Gastrocnemius medialis (tissue), 4 donors: ENCODE measurements around the gene MED9. TPM values are rescaled to one million over a fixed set of nuclear protein-coding genes. Genes with fewer than 3 reads are reported as not detected.
"Not testable (repeated sequence)": the region's sequence is repeated elsewhere in the genome, so short reads cannot be mapped to it uniquely, and the experiment has no call there.

Experiments used
- ATAC-seq, 2 donors: fragments of 150-250 bp; one replicate each; pipeline ENCODE4 v1.9.1; 2016
- DNase-seq, 2 donors: peaks; one replicate each; pipeline ENCODE4 v3.0.0-alpha.2; 2019
- H3K27ac ChIP-seq, 4 donors: fragments of 200-600 bp; sonication (generic); 1 replicate in 1 of 4; 2 replicates in 3 of 4; pipeline ENCODE4 v1.5.1; 2016 to 2018; ENCODE audit warnings: mild to moderate bottlenecking in 2 of 4, moderate library complexity in 1 of 4
- H3K27me3 ChIP-seq, 3 donors: fragments of 200-600 bp; sonication (generic) in 2 of 3; 1 replicate in 1 of 3; 2 replicates in 2 of 3; pipeline versions ENCODE4 v1.5.1 to v1.6.0; 2016 to 2019; ENCODE audit warnings: mild to moderate bottlenecking in 1 of 3, moderate library complexity in 1 of 3
- H3K36me3 ChIP-seq, 2 donors: fragments of 200-600 bp; sonication (generic) in 1 of 2; one replicate each; pipeline ENCODE4 v1.5.1; 2017 to 2018
- H3K4me1 ChIP-seq, 2 donors: fragments of 200-600 bp; sonication (generic) in 1 of 2; one replicate each; pipeline ENCODE4 v1.5.1; 2016 to 2017; ENCODE audit warnings: mild to moderate bottlenecking in 2 of 2
- H3K4me3 ChIP-seq, 4 donors: fragments of 200-600 bp; sonication (generic) in 3 of 4; 1 replicate in 1 of 4; 2 replicates in 3 of 4; pipeline ENCODE4 v1.5.1; 2016 to 2019; ENCODE audit warnings: mild to moderate bottlenecking in 2 of 4
- H3K9me3 ChIP-seq, 3 donors: fragments of 200-600 bp; sonication (generic) in 2 of 3; 1 replicate in 1 of 3; 2 replicates in 2 of 3; pipeline ENCODE4 v1.5.1; 2016 to 2019
- CTCF ChIP-seq, 5 experiments: fragments of 450-650 bp in 3 of 5; fragments of 200-600 bp in 2 of 5; sonication (generic) in 2 of 5; IDR thresholded peaks in 4 of 5; conservative IDR thresholded peaks in 1 of 5; 1 replicate in 4 of 5; 2 replicates in 1 of 5; pipeline ENCODE4 v1.5.1; 2016 to 2019; ENCODE audit warnings: antibody characterized with exemption in 5 of 5, mild to moderate bottlenecking in 3 of 5, moderate library complexity in 3 of 5
- POLR2A ChIP-seq, 2 donors: fragments of 450-650 bp; IDR thresholded peaks; one replicate each; pipeline ENCODE4 v1.6.1; 2017; ENCODE audit warnings: antibody characterized with exemption in 2 of 2, mild to moderate bottlenecking in 2 of 2, moderate library complexity in 2 of 2
- in situ Hi-C, 4 donors: fragments of 200-750 bp; cut with MboI; loops; one replicate each; pipeline versions ENCODE4 v1.15.0 to v1.8.0; 2017; ENCODE audit warnings: low sequenced_read_pairs in 4 of 4
- intact Hi-C: fragments of 100-400 bp; cut with DNase I; formaldehyde crosslinking; loops from one replicate; pipeline ENCODE4 v1.15.1; 2023; ENCODE audit warnings: low total_unique reads
- total RNA-seq, 4 donors: library from RNA; depleted of rRNA; stranded (reverse); fragments of >200 nt; gene quantifications; one replicate each; pipeline versions ENCODE4 v1.1.0 to v1.2.3, GENCODE V29; 2016

The MED9 gene
- total RNA-seq, 4 donors from 2014 or later = 20.4 to 33.7 (median 27.7) TPM

- Histone ChIP-seq H3K27me3 (no peaks in the 10 kb centered on the region), H3K9me3 (no peaks in the 10 kb centered on the region), H3K27ac (no peak overlapping the region), H3K4me3 (no peak overlapping the region), H3K4me1 (no peaks in the 10 kb centered on the region), H3K36me3 (no peaks in the 10 kb centered on the region)
- no peak for ATAC-seq
- TF ChIP-seq CTCF (IDR thresholded peaks at IDR 0.05 in 4 of 5, conservative IDR thresholded peaks at IDR 0.05 in 1 of 5) (no peak), POLR2A (IDR thresholded peaks at IDR 0.05) (no peak)
- intact Hi-C loops = no loop called here
- no peak for DNase-seq
- in situ Hi-C loops = no loop called here
These were observed 20.5 kb upstream of the MED9 start for GRCh38 chr17:17456251-17456650.

GRCh38 chr17:17457680-17458079 is 19.1 kb upstream of the MED9 start:
- Histone ChIP-seq H3K36me3 (no peaks in the 10 kb centered on the region), H3K27me3 (no peaks in the 10 kb centered on the region), H3K4me3 (no peak overlapping the region), H3K27ac (no peak overlapping the region), H3K4me1 (no peaks in the 10 kb centered on the region), H3K9me3 (no peaks in the 10 kb centered on the region)
- in situ Hi-C loops (no loop called here), intact Hi-C loops (no loop called here)
- no peak for DNase-seq
- TF ChIP-seq CTCF (IDR thresholded peaks at IDR 0.05 in 4 of 5, conservative IDR thresholded peaks at IDR 0.05 in 1 of 5) = no peak
- TF ChIP-seq POLR2A (IDR thresholded peaks at IDR 0.05) = no peak
- no peak for ATAC-seq

GRCh38 chr17:17460038-17460437 is 16.8 kb upstream of the MED9 start:
- H3K27ac ChIP-seq = no peak overlapping the region
- no peak for TF ChIP-seq CTCF (IDR thresholded peaks at IDR 0.05 in 4 of 5, conservative IDR thresholded peaks at IDR 0.05 in 1 of 5)
- no peaks in the 10 kb centered on the region for H3K4me1 ChIP-seq
- no peaks in the 10 kb centered on the region for H3K36me3 ChIP-seq
- intact Hi-C loops = no loop called here
- no peak overlapping the region for H3K4me3 ChIP-seq
- DNase-seq (no peak), ATAC-seq (no peak)
- no peaks in the 10 kb centered on the region for H3K9me3 ChIP-seq
- in situ Hi-C loops = no loop called here
- H3K27me3 ChIP-seq = no peaks in the 10 kb centered on the region

GRCh38 chr17:17462048-17462824 is 14.6 kb upstream of the MED9 start:
- H3K36me3 ChIP-seq = no peaks in the 10 kb centered on the region
- in situ Hi-C loops (no loop called here), intact Hi-C loops (no loop called here)
- H3K27me3 ChIP-seq = no peaks in the 10 kb centered on the region
- DNase-seq (no peak), ATAC-seq (no peak)
- no peaks in the 10 kb centered on the region for H3K9me3 ChIP-seq
- no peak for TF ChIP-seq POLR2A (IDR thresholded peaks at IDR 0.05)
- TF ChIP-seq CTCF (IDR thresholded peaks at IDR 0.05 in 4 of 5, conservative IDR thresholded peaks at IDR 0.05 in 1 of 5) = no peak
- H3K4me3 ChIP-seq = no peak overlapping the region
- H3K27ac ChIP-seq = no peak overlapping the region
- H3K4me1 ChIP-seq = no peaks in the 10 kb centered on the region

- Histone ChIP-seq H3K4me1 (no peaks in the 10 kb centered on the region), H3K4me3 (no peak overlapping the region), H3K27me3 (no peaks in the 10 kb centered on the region), H3K9me3 (no peaks in the 10 kb centered on the region), H3K27ac (no peak overlapping the region), H3K36me3 (no peaks in the 10 kb centered on the region)
- in situ Hi-C loops (no loop called here), intact Hi-C loops (no loop called here)
- TF ChIP-seq POLR2A (IDR thresholded peaks at IDR 0.05) = no peak
- no peak for TF ChIP-seq CTCF (IDR thresholded peaks at IDR 0.05 in 4 of 5, conservative IDR thresholded peaks at IDR 0.05 in 1 of 5)
- ATAC-seq = no peak
- no peak for DNase-seq
These were observed 13.0 kb upstream of the MED9 start for GRCh38 chr17:17463821-17464220.

GRCh38 chr17:17465878-17466277 is 10.9 kb upstream of the MED9 start:
- ATAC-seq, H3K4me3 ChIP-seq, H3K9me3 ChIP-seq, intact Hi-C loops, H3K4me1 ChIP-seq, H3K27ac ChIP-seq, in situ Hi-C loops, H3K36me3 ChIP-seq, DNase-seq, H3K27me3 ChIP-seq: not testable (repeated sequence)
